IMR-90 (cell line): ENCODE data around the gene HLA-E. TPM values are rescaled to one million over a fixed set of nuclear protein-coding genes. Genes with fewer than 3 reads are reported as not detected.

ENCODE experiments used
- ATAC-seq: fragments of 200-7000 bp; cut with Tn5 transposase; 2 replicates; pipeline ENCODE4 v1.9.1; 2020; ENCODE audit warnings: low read depth, mild to moderate bottlenecking, moderate library complexity
- BruUV-seq: library from RNA; stranded (reverse); fragments of 400-500 nt; replicated peaks from 2 replicates; lab custom pipeline; 2021; lab: Mats Ljungman, UMichigan
- CTCF ChIA-PET: fragments of 300-600 bp; formaldehyde crosslinking; extraction: SDS; loops from one replicate; lab custom pipeline; 2021; ENCODE audit warnings: antibody characterized with exemption; lab: Yijun Ruan, JAX
- POLR2A ChIA-PET: fragments of 300-600 bp; sonication (Branson Sonifier 250); formaldehyde crosslinking; loops from one replicate; lab custom pipeline; 2022; ENCODE audit warnings: antibody characterized with exemption; ENCODE audit not compliant: unreplicated experiment; lab: Charles Lee
- DNase-seq: peaks from one replicate; pipeline ENCODE4 v3.0.0; 2013
- H2AFZ ChIP-seq: replicated peaks from 2 replicates; pipeline ENCODE3; 2013; ENCODE audit warnings: low read length, mild to moderate bottlenecking; ENCODE audit not compliant: poor library complexity
- H2AK5ac ChIP-seq: 2 replicates; pipeline ENCODE4 v1.6.1; 2013; ENCODE audit warnings: low read depth, low read length, inconsistent platforms
- H2AK9ac ChIP-seq: replicated peaks from 2 replicates; pipeline ENCODE3; 2013; ENCODE audit warnings: mild to moderate bottlenecking, low read depth, low read length, moderate library complexity; ENCODE audit not compliant: poor library complexity
- H2BK120ac ChIP-seq: 2 replicates; pipeline ENCODE4 v1.6.1; 2013; ENCODE audit warnings: low read depth, low read length, inconsistent platforms
- H2BK15ac ChIP-seq: 3 replicates; pipeline ENCODE4 v1.6.1; 2013; ENCODE audit warnings: low read depth, low read length, inconsistent platforms
- H2BK20ac ChIP-seq: 2 replicates; pipeline ENCODE4 v1.6.1; 2013; ENCODE audit warnings: low read depth, mild to moderate bottlenecking, inconsistent platforms, low read length, moderate library complexity
- H2BK5ac ChIP-seq: 2 replicates; pipeline ENCODE4 v1.6.1; 2013; ENCODE audit warnings: mild to moderate bottlenecking, low read depth, low read length, inconsistent platforms; ENCODE audit not compliant: poor library complexity, severe bottlenecking
- H3K14ac ChIP-seq: replicated peaks from 2 replicates; pipeline ENCODE4 v1.6.1; 2013; ENCODE audit warnings: low read depth, low read length, inconsistent platforms
- H3K18ac ChIP-seq: 2 replicates; pipeline ENCODE4 v1.6.1; 2013; ENCODE audit warnings: low read depth, low read length, control low read depth
- H3K23ac ChIP-seq: 2 replicates; pipeline ENCODE4 v1.6.1; 2013; ENCODE audit warnings: low read depth, low read length, inconsistent platforms
- H3K27ac ChIP-seq: 2 replicates; pipeline ENCODE4 v1.5.1; 2013; ENCODE audit warnings: mild to moderate bottlenecking, control low read depth, low read length; ENCODE audit not compliant: insufficient read depth
- H3K27me3 ChIP-seq: 2 replicates; pipeline ENCODE4 v1.6.1; 2013; ENCODE audit warnings: low read length; ENCODE audit not compliant: control insufficient read depth, insufficient read depth
- H3K36me3 ChIP-seq: 2 replicates; pipeline ENCODE4 v1.6.1; 2013; ENCODE audit warnings: low read length, mixed read lengths; ENCODE audit not compliant: control insufficient read depth, insufficient read depth
- H3K4ac ChIP-seq: 2 replicates; pipeline ENCODE4 v1.6.1; 2013; ENCODE audit warnings: low read depth, low read length, inconsistent platforms
- H3K4me1 ChIP-seq: 2 replicates; pipeline ENCODE4 v1.6.1; 2013; ENCODE audit warnings: low read length, mixed read lengths; ENCODE audit not compliant: control insufficient read depth, insufficient read depth
- H3K4me2 ChIP-seq: 2 replicates; pipeline ENCODE4 v1.6.1; 2013; ENCODE audit warnings: low read depth, mild to moderate bottlenecking, control low read depth, low read length, moderate library complexity
- H3K4me3 ChIP-seq: 2 replicates; pipeline ENCODE4 v1.5.1; 2013; ENCODE audit warnings: low read depth, mild to moderate bottlenecking, control low read depth, low read length, moderate library complexity; ENCODE audit not compliant: insufficient read depth
- H3K56ac ChIP-seq: 2 replicates; pipeline ENCODE4 v1.6.1; 2013; ENCODE audit warnings: low read length, inconsistent platforms; ENCODE audit not compliant: insufficient read depth; ENCODE audit errors: extremely low read depth
- H3K79me1 ChIP-seq, 2 experiments: 2 replicates each; pipeline ENCODE4 v1.6.1; 2013; ENCODE audit warnings: low read length in 2 of 2, inconsistent platforms in 1 of 2, low read depth in 1 of 2
- H3K9ac ChIP-seq: 2 replicates; pipeline ENCODE4 v1.6.1; 2013; ENCODE audit warnings: low read depth, low read length, control low read depth
- H3K9me1 ChIP-seq: 2 replicates; pipeline ENCODE4 v1.6.1; 2013; ENCODE audit warnings: low read length, inconsistent platforms; ENCODE audit not compliant: insufficient read depth
- H3K9me3 ChIP-seq: 2 replicates; pipeline ENCODE4 v1.6.1; 2013; ENCODE audit warnings: low read length; ENCODE audit not compliant: control insufficient read depth, insufficient read depth
- H4K20me1 ChIP-seq: 2 replicates; pipeline ENCODE4 v1.6.1; 2013; ENCODE audit warnings: low read length, inconsistent platforms; ENCODE audit not compliant: insufficient read depth
- H4K5ac ChIP-seq: 2 replicates; pipeline ENCODE4 v1.6.1; 2013; ENCODE audit warnings: mild to moderate bottlenecking, low read depth, low read length, control low read depth
- H4K8ac ChIP-seq, 2 experiments: 2 replicates each; pipeline ENCODE4 v1.6.1; 2013; ENCODE audit warnings: low read depth in 2 of 2, low read length in 2 of 2, control low read depth in 1 of 2, inconsistent platforms in 1 of 2
- H4K91ac ChIP-seq: 2 replicates; pipeline ENCODE4 v1.6.1; 2013; ENCODE audit warnings: low read depth, low read length, inconsistent platforms; ENCODE audit not compliant: insufficient read depth
- BHLHE40 ChIP-seq: fragments of 150-350 bp; IDR thresholded peaks from 2 replicates; pipeline ENCODE4 v1.6.1; 2016; ENCODE audit warnings: mild to moderate bottlenecking, low read depth, low read length
- CEBPB ChIP-seq: IDR thresholded peaks from 2 replicates; pipeline ENCODE4 v1.6.1; 2012; ENCODE audit warnings: low read depth, low read length, improper control_type of control experiment
- CHD1 ChIP-seq: IDR thresholded peaks from 2 replicates; pipeline ENCODE4 v1.6.1; 2012; ENCODE audit warnings: low read depth, low read length, improper control_type of control experiment
- CTCF ChIP-seq: conservative IDR thresholded peaks from 2 replicates; pipeline ENCODE4 v1.5.1; 2012; ENCODE audit warnings: mild to moderate bottlenecking, low read depth, low read length, improper control_type of control experiment
- ELK1 ChIP-seq: fragments of 150-350 bp; IDR thresholded peaks from 2 replicates; pipeline ENCODE4 v1.6.1; 2016; ENCODE audit warnings: low read depth, mild to moderate bottlenecking, low read length, moderate library complexity, borderline replicate concordance
- FOS ChIP-seq: fragments of 150-350 bp; IDR thresholded peaks from 2 replicates; pipeline ENCODE4 v1.6.1; 2016; ENCODE audit warnings: low read depth, low read length
- MAFK ChIP-seq: IDR thresholded peaks from 2 replicates; pipeline ENCODE4 v1.6.1; 2012; ENCODE audit warnings: low read depth, low read length, improper control_type of control experiment
- MAZ ChIP-seq: IDR thresholded peaks from 2 replicates; pipeline ENCODE4 v1.6.1; 2012; ENCODE audit warnings: low read depth, mild to moderate bottlenecking, low read length, improper control_type of control experiment, moderate library complexity, borderline replicate concordance
- MXI1 ChIP-seq: IDR thresholded peaks from 2 replicates; pipeline ENCODE4 v1.6.1; 2012; ENCODE audit warnings: low read depth, mild to moderate bottlenecking, low read length, moderate library complexity, borderline replicate concordance
- NFE2L2 ChIP-seq: fragments of 150-350 bp; IDR thresholded peaks from 2 replicates; pipeline ENCODE4 v1.6.1; 2016; ENCODE audit warnings: low read depth, mild to moderate bottlenecking, low read length
- POLR2A ChIP-seq: IDR thresholded peaks from 2 replicates; pipeline ENCODE4 v1.6.1; 2012; ENCODE audit warnings: mild to moderate bottlenecking, low read depth, low read length
- RAD21 ChIP-seq: IDR thresholded peaks from 2 replicates; pipeline ENCODE4 v1.6.1; 2012; ENCODE audit warnings: low read length, improper control_type of control experiment
- RCOR1 ChIP-seq: IDR thresholded peaks from 2 replicates; pipeline ENCODE4 v1.6.1; 2012; ENCODE audit warnings: mild to moderate bottlenecking, low read length, improper control_type of control experiment; ENCODE audit not compliant: insufficient replicate concordance
- RFX5 ChIP-seq: IDR thresholded peaks from 2 replicates; pipeline ENCODE4 v1.8.0; 2012; ENCODE audit warnings: low read depth, mild to moderate bottlenecking, low read length, moderate library complexity
- SMC3 ChIP-seq: fragments of 150-350 bp; IDR thresholded peaks from 2 replicates; pipeline ENCODE4 v1.6.1; 2016; ENCODE audit warnings: low read depth, mild to moderate bottlenecking, antibody characterized with exemption, low read length, moderate library complexity
- USF2 ChIP-seq: fragments of 150-350 bp; IDR thresholded peaks from 2 replicates; pipeline ENCODE4 v1.6.1; 2017; ENCODE audit warnings: mild to moderate bottlenecking, antibody characterized with exemption, low read length, low read depth
- WGBS, 2 experiments: methylation state at CpG; one replicate each; pipeline versions ENCODE4 v1.1.5 to v1.1.7; 2013; ENCODE audit warnings: missing lambda C conversion rate in 2 of 2; ENCODE audit not compliant: insufficient read length in 1 of 2; ENCODE audit errors: extremely low coverage in 2 of 2; 5-methylcytosine and 5-hydroxymethylcytosine counted together
- dilution Hi-C: fragments of 300-500 bp; cut with HindIII; formaldehyde crosslinking; loops from one replicate; pipeline ENCODE4 v1.14.3; 2018; ENCODE audit warnings: low sequenced_read_pairs; ENCODE audit not compliant: unreplicated experiment
- in situ Hi-C: fragments of 300-500 bp; cut with MboI; formaldehyde crosslinking; loops from 3 replicates; pipeline ENCODE4 v1.14.3; 2019; ENCODE audit warnings: low sequenced_read_pairs, inconsistent platforms, mixed read lengths
- intact Hi-C: fragments of 100-400 bp; cut with micrococcal nuclease; formaldehyde crosslinking; loops from 2 replicates; pipeline ENCODE4 v1.10.0; 2022
- polyA plus RNA-seq, 3 experiments: library from polyadenylated mRNA; depleted of rRNA; stranded (reverse); fragments of >200 nt; gene quantifications; 2 replicates each; pipeline ENCODE4 v1.2.3, GENCODE V29; 2012; ENCODE audit warnings: low replicate concordance in 1 of 3
- total RNA-seq: library from RNA; depleted of rRNA; stranded (reverse); fragments of >200 nt; gene quantifications from 2 replicates; pipeline ENCODE4 v1.2.3, GENCODE V29; 2012

The HLA-E gene
- total and polyA plus RNA-seq, 2 of the 4 experiments (the other 2 are of a cell fraction): 83.6 to 84.8 TPM

GRCh38 chr6:30444451-30444742 is 44.9 kb upstream of the HLA-E start:
- Histone ChIP-seq H4K20me1 (no peaks in the 10 kb centered on the region), H3K4ac (no peak overlapping the region), H3K56ac (no peak overlapping the region), H3K27me3 (peaks cover 62% of the 10 kb centered on the region), H3K4me2 (no peak overlapping the region), H3K4me3 (no peak overlapping the region), H3K9ac (no peak overlapping the region), H3K14ac (no peak overlapping the region), H3K18ac (no peak overlapping the region), H3K9me1 (no peaks in the 10 kb centered on the region), H2BK5ac (no peak overlapping the region), H2AK9ac (no peak overlapping the region), H2BK20ac (no peak overlapping the region), H2BK120ac (no peak overlapping the region), H3K23ac (no peak overlapping the region), H2BK15ac (no peak overlapping the region), H2AK5ac (no peak overlapping the region), H3K36me3 (no peaks in the 10 kb centered on the region), H2AFZ (no peak overlapping the region), H4K5ac (no peak overlapping the region), H3K27ac (no peak overlapping the region), H4K8ac (no peak overlapping the region), H3K4me1 (peaks cover 2% of the 10 kb centered on the region; the same call in 1 of the 2 replicates), H4K91ac (no peak overlapping the region), H3K79me1 (no peaks in the 10 kb centered on the region), H3K9me3 (no peaks in the 10 kb centered on the region)
- in situ Hi-C loops (no loop called here), dilution Hi-C loops (no loop called here), intact Hi-C loops (no loop called here)
- no peak for DNase-seq
- WGBS, 2 experiments: no CpG with 5 or more reads among the region's 8 CpGs
- ATAC-seq: no peak
- ChIA-PET POLR2A (no interaction called here), CTCF (no interaction called here)
- no TSS peak for BruUV-seq
- TF ChIP-seq RAD21 (no peak), NFE2L2 (no peak), CEBPB (no peak), BHLHE40 (no peak), MAZ (no peak), CTCF (no peak), MAFK (no peak), RCOR1 (no peak), USF2 (no peak), SMC3 (no peak), MXI1 (no peak), FOS (no peak), ELK1 (no peak), CHD1 (no peak), POLR2A (no peak), RFX5 (no peak)
